Thymus (tissue), 11 donors: ENCODE data around the gene ADD3. TPM values are rescaled to one million over a fixed set of nuclear protein-coding genes. Genes with fewer than 3 reads are reported as not detected.

Experiments used
- DNase-seq, 9 donors: peaks; one replicate each; pipeline ENCODE4 v3.0.0-alpha.2; 2013; ENCODE audit warnings: low spot score in 9 of 9, low read depth in 6 of 9, missing footprints in 1 of 9
- H3K27ac ChIP-seq, 2 donors: one replicate each; pipeline ENCODE4 v1.5.1; 2013; ENCODE audit warnings: control low read depth in 1 of 2, low read depth in 1 of 2, low read length in 1 of 2, mild to moderate bottlenecking in 1 of 2, moderate library complexity in 1 of 2
- H3K27me3 ChIP-seq, 2 donors: one replicate each; pipeline ENCODE4 v1.5.1; 2013; ENCODE audit warnings: low read length in 1 of 2; ENCODE audit not compliant: control insufficient read depth in 2 of 2, insufficient read depth in 1 of 2
- H3K36me3 ChIP-seq, 2 donors: one replicate each; pipeline ENCODE4 v1.5.1; 2013; ENCODE audit warnings: low read length in 1 of 2, mild to moderate bottlenecking in 1 of 2, moderate library complexity in 1 of 2; ENCODE audit not compliant: control insufficient read depth in 2 of 2, insufficient read depth in 2 of 2
- H3K4me1 ChIP-seq, 2 donors: one replicate each; pipeline ENCODE4 v1.5.1; 2013; ENCODE audit warnings: low read length in 2 of 2; ENCODE audit not compliant: control insufficient read depth in 2 of 2, insufficient read depth in 2 of 2
- H3K4me3 ChIP-seq, 2 donors: one replicate each; pipeline ENCODE4 v1.5.1; 2013; ENCODE audit warnings: low read length in 2 of 2, control low read depth in 1 of 2, mild to moderate bottlenecking in 1 of 2
- H3K9me3 ChIP-seq, 2 donors: one replicate each; pipeline ENCODE4 v1.5.1; 2013; ENCODE audit warnings: low read length in 1 of 2, mild to moderate bottlenecking in 1 of 2; ENCODE audit not compliant: control insufficient read depth in 2 of 2, insufficient read depth in 1 of 2
- WGBS: extraction: QIAGEN DNeasy Blood & Tissue Kit; methylation state at CpG from one replicate; pipeline ENCODE4 v1.1.7; 2013; 5-methylcytosine and 5-hydroxymethylcytosine counted together
- polyA plus RNA-seq: library from polyadenylated mRNA; stranded (reverse); fragments of 200-250 nt; gene quantifications from one replicate; pipeline ENCODE4 v1.2.3, GENCODE V29; 2013
- total RNA-seq: library from RNA; stranded (reverse); fragments of 120-200 nt; gene quantifications from one replicate; pipeline ENCODE4 v1.2.4, GENCODE V29; 2013
- donor health status: healthy.

Gene ADD3
- total and polyA plus RNA-seq, 2 donors = 112 to 217 TPM

DNA sequence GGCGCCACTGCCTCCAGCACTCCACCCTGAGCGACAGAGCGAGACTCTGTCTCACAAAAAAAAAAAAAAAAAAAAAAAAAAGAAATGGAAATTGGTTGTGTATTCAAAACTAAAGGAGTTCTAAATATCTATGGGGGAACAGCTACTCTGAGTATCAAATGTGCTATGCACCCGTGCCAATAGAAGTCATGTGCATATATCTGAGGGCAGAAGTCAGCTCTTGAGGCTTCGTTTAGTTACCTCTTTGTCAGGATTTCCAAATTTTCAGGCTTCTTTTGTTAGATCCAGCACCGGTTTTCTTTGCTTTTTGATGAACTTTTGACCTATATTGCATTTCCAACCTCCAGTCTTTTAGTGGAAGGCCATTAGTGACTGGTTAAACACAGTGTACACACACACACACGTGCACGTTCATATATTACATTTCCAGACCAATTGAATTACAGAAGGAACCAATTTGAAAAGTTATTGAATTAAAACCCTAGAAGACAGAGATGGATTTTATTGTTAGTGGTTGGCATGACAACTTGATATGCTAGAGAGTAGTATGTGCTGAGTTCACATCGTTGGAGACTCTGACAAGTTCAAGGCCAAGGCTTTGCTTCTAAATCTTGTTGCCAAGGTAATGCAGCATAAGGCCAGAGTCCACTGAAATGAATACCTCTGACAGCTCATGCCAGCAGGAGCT, 33.1 kb upstream of the ADD3 start:
- no peak overlapping the region for H3K27ac ChIP-seq
- WGBS = 90% methylated on average over 9 of the region's 9 CpGs
- no peaks in the 10 kb centered on the region for H3K36me3 ChIP-seq
- no peak overlapping the region for H3K4me3 ChIP-seq
- no peaks in the 10 kb centered on the region for H3K27me3 ChIP-seq
- no peaks in the 10 kb centered on the region for H3K9me3 ChIP-seq
- H3K4me1 ChIP-seq = no peaks in the 10 kb centered on the region
- DNase-seq = no peak

DNA sequence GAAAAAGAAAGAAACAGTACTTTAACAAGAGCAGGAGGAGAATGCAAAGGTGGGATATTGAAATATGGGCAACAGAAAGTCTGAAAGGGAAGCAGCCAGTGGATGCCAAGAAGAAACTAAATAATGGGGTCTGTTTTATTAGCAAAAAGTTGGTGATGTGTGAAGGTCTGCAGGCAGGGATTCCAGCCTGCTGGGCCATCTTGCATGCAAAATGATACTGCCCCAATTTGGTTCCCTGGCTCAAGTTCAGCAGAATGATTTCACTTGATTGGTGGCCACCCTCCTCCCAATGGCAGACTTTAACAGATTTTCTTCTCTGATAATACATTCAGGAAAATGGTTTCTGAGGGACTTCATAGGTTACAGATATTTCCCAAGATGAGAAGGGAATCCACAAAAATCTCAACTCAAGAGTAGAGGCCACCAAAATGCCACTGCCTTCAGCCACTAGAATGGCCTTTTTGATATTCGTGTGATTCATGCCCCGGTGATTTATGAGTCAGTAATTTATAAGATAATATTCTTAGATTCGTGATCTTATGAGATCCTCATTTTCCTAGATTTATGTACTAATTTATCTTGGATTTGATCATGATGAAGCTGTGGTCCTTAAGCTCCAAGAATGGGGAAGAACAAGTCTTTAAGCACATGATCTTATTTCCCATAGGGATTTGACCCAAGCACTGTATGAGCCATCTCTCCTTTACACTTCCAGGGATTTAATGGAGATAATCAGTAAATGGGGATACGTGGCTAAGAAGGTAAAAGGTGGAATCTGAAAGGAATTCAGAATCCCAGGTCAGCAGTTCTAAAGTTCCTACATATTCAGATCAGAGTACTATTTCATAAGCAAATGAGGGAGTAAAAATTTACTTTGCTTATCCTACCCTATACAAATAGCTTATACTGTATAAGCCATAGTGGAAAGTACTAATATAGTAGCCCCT, 32.3 kb upstream of the ADD3 start:
- H3K27ac ChIP-seq = no peak overlapping the region
- DNase-seq = no peak
- no peaks in the 10 kb centered on the region for H3K9me3 ChIP-seq
- 82% methylated on average over 4 of the region's 4 CpGs for WGBS
- H3K4me1 ChIP-seq = no peaks in the 10 kb centered on the region
- H3K4me3 ChIP-seq = no peak overlapping the region
- no peaks in the 10 kb centered on the region for H3K27me3 ChIP-seq
- H3K36me3 ChIP-seq = no peaks in the 10 kb centered on the region

DNA sequence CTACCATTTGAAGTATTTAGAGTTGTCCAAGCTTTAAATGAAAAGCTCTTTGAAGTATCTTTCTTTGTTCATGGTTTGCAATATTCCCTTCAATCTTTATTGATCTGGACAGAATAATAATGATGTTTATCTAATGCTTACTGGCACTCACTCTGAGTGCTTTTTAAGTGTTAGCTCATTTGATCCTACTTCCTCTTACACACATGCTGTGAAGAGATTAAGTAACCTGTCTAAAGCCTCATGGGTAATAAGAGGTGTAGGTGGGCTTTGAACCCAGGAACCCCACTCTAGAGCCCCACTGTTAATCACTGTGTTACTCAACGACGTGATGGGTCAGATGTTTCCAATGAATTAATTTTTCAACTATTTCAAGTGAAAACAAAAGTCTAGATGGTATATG, 31.1 kb upstream of the ADD3 start:
- H3K4me1 ChIP-seq = no peaks in the 10 kb centered on the region
- no peak for DNase-seq
- H3K36me3 ChIP-seq = no peaks in the 10 kb centered on the region
- H3K4me3 ChIP-seq = no peak overlapping the region
- 70% methylated on average over 2 of the region's 2 CpGs for WGBS
- no peaks in the 10 kb centered on the region for H3K27me3 ChIP-seq
- H3K9me3 ChIP-seq = no peaks in the 10 kb centered on the region
- H3K27ac ChIP-seq = no peak overlapping the region

DNA sequence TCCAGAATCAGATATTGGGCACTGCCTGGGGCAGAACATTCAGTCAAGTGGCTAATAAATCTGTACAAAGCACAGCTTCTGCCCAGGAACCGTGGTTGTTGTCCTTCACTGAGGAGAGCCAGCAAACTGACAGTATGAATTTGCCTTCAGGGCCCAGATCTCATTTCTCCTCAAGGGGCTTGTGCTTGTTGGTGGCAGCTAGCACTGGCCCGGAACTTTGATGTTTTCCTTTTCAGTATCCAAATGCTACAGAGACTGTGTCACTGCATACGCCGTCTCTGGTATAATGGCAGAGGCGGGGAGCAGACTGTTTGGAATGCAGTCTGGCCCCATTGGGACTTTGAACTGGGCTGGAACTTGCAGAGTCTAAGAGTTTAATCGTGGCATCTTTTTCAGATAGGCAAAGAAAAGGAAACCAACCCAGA, 30.4 kb upstream of the ADD3 start:
- H3K9me3 ChIP-seq = no peaks in the 10 kb centered on the region
- no peaks in the 10 kb centered on the region for H3K36me3 ChIP-seq
- H3K27me3 ChIP-seq = no peaks in the 10 kb centered on the region
- no peak overlapping the region for H3K4me3 ChIP-seq
- H3K27ac ChIP-seq = no peak overlapping the region
- WGBS = 96% methylated on average over 6 of the region's 6 CpGs
- no peaks in the 10 kb centered on the region for H3K4me1 ChIP-seq
- no peak for DNase-seq

DNA sequence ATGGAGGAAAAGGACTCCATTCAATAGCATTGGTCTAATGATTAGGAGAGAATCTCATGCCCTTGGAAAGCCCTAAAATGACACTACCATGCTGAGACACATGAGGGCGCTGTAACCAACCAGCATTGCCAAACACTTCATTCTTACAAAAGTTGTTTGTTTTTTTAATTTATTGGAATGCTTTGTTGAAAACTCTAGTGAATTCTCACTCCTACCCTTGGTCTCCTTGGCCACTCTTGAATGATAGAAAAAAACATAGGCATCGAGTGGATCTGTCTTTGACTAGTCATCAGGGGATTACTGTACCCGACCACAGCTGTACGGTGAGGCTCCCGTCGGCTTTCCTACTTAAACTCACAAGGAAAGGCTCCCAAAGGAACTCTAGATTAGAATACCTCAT, 29.3 kb upstream of the ADD3 start:
- Histone ChIP-seq H3K27ac (no peak overlapping the region), H3K36me3 (no peaks in the 10 kb centered on the region), H3K27me3 (no peaks in the 10 kb centered on the region), H3K4me1 (no peaks in the 10 kb centered on the region), H3K9me3 (no peaks in the 10 kb centered on the region), H3K4me3 (no peak overlapping the region)
- DNase-seq = peak in 7 of 9 donors; percentile 21 to 71 (median 41)
- 82% methylated on average over 6 of the region's 6 CpGs for WGBS

DNA sequence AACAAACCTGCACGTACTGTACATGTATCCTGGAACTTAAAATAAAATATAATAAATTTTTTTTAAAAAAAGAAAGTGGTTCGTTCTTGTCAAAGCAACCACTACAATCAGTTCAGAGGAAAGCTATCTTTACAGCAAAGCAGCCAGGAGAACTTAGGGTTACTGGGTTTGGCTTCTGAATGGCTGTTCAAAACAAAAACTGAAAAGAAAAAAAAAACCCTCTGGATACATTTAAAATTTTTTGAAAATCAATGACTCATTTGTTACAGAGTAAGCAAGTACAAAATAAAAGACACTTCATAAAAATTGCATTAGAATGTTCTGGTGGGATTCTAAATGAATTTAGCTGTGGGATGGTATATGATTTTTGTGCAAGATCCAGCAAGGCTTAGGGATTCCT, 28.6 kb upstream of the ADD3 start:
- Histone ChIP-seq H3K36me3 (no peaks in the 10 kb centered on the region), H3K4me1 (no peaks in the 10 kb centered on the region), H3K27ac (no peak overlapping the region), H3K4me3 (no peak overlapping the region), H3K9me3 (no peaks in the 10 kb centered on the region), H3K27me3 (no peaks in the 10 kb centered on the region)
- 73% methylated on average over 2 of the region's 2 CpGs for whole genome bisulfite sequencing
- DNase-seq = no peak

DNA sequence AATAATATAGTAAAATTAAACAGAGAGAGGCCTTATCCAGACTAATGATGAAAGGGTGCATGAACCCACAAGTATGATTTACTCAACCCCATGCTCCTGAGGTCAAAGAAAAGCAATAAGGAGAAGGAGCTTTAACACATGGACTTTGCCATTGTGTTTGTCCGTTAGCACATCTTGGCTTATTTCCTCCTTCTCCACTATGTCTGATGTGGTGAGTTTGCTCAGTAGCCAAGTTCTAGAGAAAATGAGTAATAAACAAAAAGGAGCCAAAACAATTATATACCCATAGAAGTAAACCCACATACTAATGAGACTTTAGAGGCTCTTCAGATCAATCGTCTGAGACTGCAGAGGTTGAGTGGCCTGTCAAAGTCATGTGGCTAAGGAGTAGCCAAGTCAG, 26.1 kb upstream of the ADD3 start:
- DNase-seq = no peak
- H3K36me3 ChIP-seq = no peaks in the 10 kb centered on the region
- H3K27ac ChIP-seq = no peak overlapping the region
- H3K9me3 ChIP-seq = no peaks in the 10 kb centered on the region
- H3K27me3 ChIP-seq = no peaks in the 10 kb centered on the region
- no peak overlapping the region for H3K4me3 ChIP-seq
- no peaks in the 10 kb centered on the region for H3K4me1 ChIP-seq
- WGBS = 98% methylated on average over 2 of the region's 2 CpGs

DNA sequence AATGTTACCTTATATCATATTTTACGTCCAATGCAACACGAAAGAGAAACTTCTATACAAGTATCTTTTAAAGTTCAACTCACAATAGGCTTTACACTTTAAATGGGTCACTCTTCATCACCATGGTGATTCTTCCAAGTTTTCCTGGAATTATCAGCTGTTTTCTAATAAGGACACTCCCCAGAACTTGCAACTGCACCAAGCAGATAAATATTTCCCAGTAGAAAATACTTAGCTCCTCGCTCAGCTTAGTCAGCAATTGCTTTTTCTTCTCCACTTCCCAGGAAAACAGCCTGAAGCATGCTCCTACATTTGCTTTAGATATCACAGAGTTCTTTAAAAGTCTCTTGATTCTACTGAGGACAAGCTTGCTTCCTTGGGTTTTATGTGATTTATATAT, 25.7 kb upstream of the ADD3 start:
- Histone ChIP-seq H3K4me3 (no peak overlapping the region), H3K4me1 (no peaks in the 10 kb centered on the region), H3K27ac (peak overlapping the region in 1 of 2 donors; percentile 21), H3K9me3 (no peaks in the 10 kb centered on the region), H3K27me3 (no peaks in the 10 kb centered on the region), H3K36me3 (no peaks in the 10 kb centered on the region)
- WGBS = 95% methylated on average over 3 of the region's 3 CpGs
- no peak for DNase-seq

DNA sequence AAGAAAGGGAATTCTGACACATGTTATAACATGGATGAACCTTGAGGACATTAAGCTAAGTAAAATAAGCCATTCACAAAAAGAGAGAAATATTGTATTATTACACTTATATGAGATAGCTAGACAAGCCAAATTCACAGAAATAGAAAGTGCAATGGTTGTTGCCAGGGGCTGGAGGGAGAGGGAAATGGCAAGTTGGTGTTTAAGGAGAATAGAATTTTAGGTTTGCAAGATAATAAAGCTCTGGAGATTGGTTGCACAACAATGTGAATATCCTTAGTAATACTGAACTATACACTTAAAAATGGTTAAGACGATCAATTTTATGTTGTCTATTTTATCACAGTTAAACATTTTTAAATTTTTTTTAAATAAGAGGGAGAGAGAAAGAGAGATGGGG, 25.0 kb upstream of the ADD3 start:
- H3K4me1 ChIP-seq = no peaks in the 10 kb centered on the region
- H3K4me3 ChIP-seq = no peak overlapping the region
- peak overlapping the region in 1 of 2 donors; percentile 21 for H3K27ac ChIP-seq
- H3K27me3 ChIP-seq = no peaks in the 10 kb centered on the region
- 99% methylated on average over 1 of the region's 1 CpG for WGBS
- no peaks in the 10 kb centered on the region for H3K9me3 ChIP-seq
- DNase-seq = no peak
- H3K36me3 ChIP-seq = no peaks in the 10 kb centered on the region
